IMR-90 (cell line): ENCODE data around the gene MINDY1. TPM values are rescaled to one million over a fixed set of nuclear protein-coding genes. Genes with fewer than 3 reads are reported as not detected.

ENCODE experiments used
- ATAC-seq: fragments of 200-7000 bp; cut with Tn5 transposase; 2 replicates; pipeline ENCODE4 v1.9.1; 2020; ENCODE audit warnings: low read depth, mild to moderate bottlenecking, moderate library complexity
- BruUV-seq: library from RNA; stranded (reverse); fragments of 400-500 nt; replicated peaks from 2 replicates; lab custom pipeline; 2021; lab: Mats Ljungman, UMichigan
- CTCF ChIA-PET: fragments of 300-600 bp; formaldehyde crosslinking; extraction: SDS; loops from one replicate; lab custom pipeline; 2021; ENCODE audit warnings: antibody characterized with exemption; lab: Yijun Ruan, JAX
- POLR2A ChIA-PET: fragments of 300-600 bp; sonication (Branson Sonifier 250); formaldehyde crosslinking; loops from one replicate; lab custom pipeline; 2022; ENCODE audit warnings: antibody characterized with exemption; ENCODE audit not compliant: unreplicated experiment; lab: Charles Lee
- DNase-seq: peaks from one replicate; pipeline ENCODE4 v3.0.0; 2013
- H2AFZ ChIP-seq: replicated peaks from 2 replicates; pipeline ENCODE3; 2013; ENCODE audit warnings: low read length, mild to moderate bottlenecking; ENCODE audit not compliant: poor library complexity
- H2AK5ac ChIP-seq: 2 replicates; pipeline ENCODE4 v1.6.1; 2013; ENCODE audit warnings: low read depth, low read length, inconsistent platforms
- H2AK9ac ChIP-seq: replicated peaks from 2 replicates; pipeline ENCODE3; 2013; ENCODE audit warnings: mild to moderate bottlenecking, low read depth, low read length, moderate library complexity; ENCODE audit not compliant: poor library complexity
- H2BK120ac ChIP-seq: 2 replicates; pipeline ENCODE4 v1.6.1; 2013; ENCODE audit warnings: low read depth, low read length, inconsistent platforms
- H2BK15ac ChIP-seq: 3 replicates; pipeline ENCODE4 v1.6.1; 2013; ENCODE audit warnings: low read depth, low read length, inconsistent platforms
- H2BK20ac ChIP-seq: 2 replicates; pipeline ENCODE4 v1.6.1; 2013; ENCODE audit warnings: low read depth, mild to moderate bottlenecking, inconsistent platforms, low read length, moderate library complexity
- H2BK5ac ChIP-seq: 2 replicates; pipeline ENCODE4 v1.6.1; 2013; ENCODE audit warnings: mild to moderate bottlenecking, low read depth, low read length, inconsistent platforms; ENCODE audit not compliant: poor library complexity, severe bottlenecking
- H3K14ac ChIP-seq: replicated peaks from 2 replicates; pipeline ENCODE4 v1.6.1; 2013; ENCODE audit warnings: low read depth, low read length, inconsistent platforms
- H3K18ac ChIP-seq: 2 replicates; pipeline ENCODE4 v1.6.1; 2013; ENCODE audit warnings: low read depth, low read length, control low read depth
- H3K23ac ChIP-seq: 2 replicates; pipeline ENCODE4 v1.6.1; 2013; ENCODE audit warnings: low read depth, low read length, inconsistent platforms
- H3K27ac ChIP-seq: 2 replicates; pipeline ENCODE4 v1.5.1; 2013; ENCODE audit warnings: mild to moderate bottlenecking, control low read depth, low read length; ENCODE audit not compliant: insufficient read depth
- H3K27me3 ChIP-seq: 2 replicates; pipeline ENCODE4 v1.6.1; 2013; ENCODE audit warnings: low read length; ENCODE audit not compliant: control insufficient read depth, insufficient read depth
- H3K36me3 ChIP-seq: 2 replicates; pipeline ENCODE4 v1.6.1; 2013; ENCODE audit warnings: low read length, mixed read lengths; ENCODE audit not compliant: control insufficient read depth, insufficient read depth
- H3K4ac ChIP-seq: 2 replicates; pipeline ENCODE4 v1.6.1; 2013; ENCODE audit warnings: low read depth, low read length, inconsistent platforms
- H3K4me1 ChIP-seq: 2 replicates; pipeline ENCODE4 v1.6.1; 2013; ENCODE audit warnings: low read length, mixed read lengths; ENCODE audit not compliant: control insufficient read depth, insufficient read depth
- H3K4me2 ChIP-seq: 2 replicates; pipeline ENCODE4 v1.6.1; 2013; ENCODE audit warnings: low read depth, mild to moderate bottlenecking, control low read depth, low read length, moderate library complexity
- H3K4me3 ChIP-seq: 2 replicates; pipeline ENCODE4 v1.5.1; 2013; ENCODE audit warnings: low read depth, mild to moderate bottlenecking, control low read depth, low read length, moderate library complexity; ENCODE audit not compliant: insufficient read depth
- H3K56ac ChIP-seq: 2 replicates; pipeline ENCODE4 v1.6.1; 2013; ENCODE audit warnings: low read length, inconsistent platforms; ENCODE audit not compliant: insufficient read depth; ENCODE audit errors: extremely low read depth
- H3K79me1 ChIP-seq, 2 experiments: 2 replicates each; pipeline ENCODE4 v1.6.1; 2013; ENCODE audit warnings: low read length in 2 of 2, inconsistent platforms in 1 of 2, low read depth in 1 of 2
- H3K9ac ChIP-seq: 2 replicates; pipeline ENCODE4 v1.6.1; 2013; ENCODE audit warnings: low read depth, low read length, control low read depth
- H3K9me1 ChIP-seq: 2 replicates; pipeline ENCODE4 v1.6.1; 2013; ENCODE audit warnings: low read length, inconsistent platforms; ENCODE audit not compliant: insufficient read depth
- H3K9me3 ChIP-seq: 2 replicates; pipeline ENCODE4 v1.6.1; 2013; ENCODE audit warnings: low read length; ENCODE audit not compliant: control insufficient read depth, insufficient read depth
- H4K20me1 ChIP-seq: 2 replicates; pipeline ENCODE4 v1.6.1; 2013; ENCODE audit warnings: low read length, inconsistent platforms; ENCODE audit not compliant: insufficient read depth
- H4K5ac ChIP-seq: 2 replicates; pipeline ENCODE4 v1.6.1; 2013; ENCODE audit warnings: mild to moderate bottlenecking, low read depth, low read length, control low read depth
- H4K8ac ChIP-seq, 2 experiments: 2 replicates each; pipeline ENCODE4 v1.6.1; 2013; ENCODE audit warnings: low read depth in 2 of 2, low read length in 2 of 2, control low read depth in 1 of 2, inconsistent platforms in 1 of 2
- H4K91ac ChIP-seq: 2 replicates; pipeline ENCODE4 v1.6.1; 2013; ENCODE audit warnings: low read depth, low read length, inconsistent platforms; ENCODE audit not compliant: insufficient read depth
- BHLHE40 ChIP-seq: fragments of 150-350 bp; IDR thresholded peaks from 2 replicates; pipeline ENCODE4 v1.6.1; 2016; ENCODE audit warnings: mild to moderate bottlenecking, low read depth, low read length
- CEBPB ChIP-seq: IDR thresholded peaks from 2 replicates; pipeline ENCODE4 v1.6.1; 2012; ENCODE audit warnings: low read depth, low read length, improper control_type of control experiment
- CHD1 ChIP-seq: IDR thresholded peaks from 2 replicates; pipeline ENCODE4 v1.6.1; 2012; ENCODE audit warnings: low read depth, low read length, improper control_type of control experiment
- ELK1 ChIP-seq: fragments of 150-350 bp; IDR thresholded peaks from 2 replicates; pipeline ENCODE4 v1.6.1; 2016; ENCODE audit warnings: low read depth, mild to moderate bottlenecking, low read length, moderate library complexity, borderline replicate concordance
- FOS ChIP-seq: fragments of 150-350 bp; IDR thresholded peaks from 2 replicates; pipeline ENCODE4 v1.6.1; 2016; ENCODE audit warnings: low read depth, low read length
- MAFK ChIP-seq: IDR thresholded peaks from 2 replicates; pipeline ENCODE4 v1.6.1; 2012; ENCODE audit warnings: low read depth, low read length, improper control_type of control experiment
- MAZ ChIP-seq: IDR thresholded peaks from 2 replicates; pipeline ENCODE4 v1.6.1; 2012; ENCODE audit warnings: low read depth, mild to moderate bottlenecking, low read length, improper control_type of control experiment, moderate library complexity, borderline replicate concordance
- MXI1 ChIP-seq: IDR thresholded peaks from 2 replicates; pipeline ENCODE4 v1.6.1; 2012; ENCODE audit warnings: low read depth, mild to moderate bottlenecking, low read length, moderate library complexity, borderline replicate concordance
- NFE2L2 ChIP-seq: fragments of 150-350 bp; IDR thresholded peaks from 2 replicates; pipeline ENCODE4 v1.6.1; 2016; ENCODE audit warnings: low read depth, mild to moderate bottlenecking, low read length
- POLR2A ChIP-seq: IDR thresholded peaks from 2 replicates; pipeline ENCODE4 v1.6.1; 2012; ENCODE audit warnings: mild to moderate bottlenecking, low read depth, low read length
- RAD21 ChIP-seq: IDR thresholded peaks from 2 replicates; pipeline ENCODE4 v1.6.1; 2012; ENCODE audit warnings: low read length, improper control_type of control experiment
- RCOR1 ChIP-seq: IDR thresholded peaks from 2 replicates; pipeline ENCODE4 v1.6.1; 2012; ENCODE audit warnings: mild to moderate bottlenecking, low read length, improper control_type of control experiment; ENCODE audit not compliant: insufficient replicate concordance
- RFX5 ChIP-seq: IDR thresholded peaks from 2 replicates; pipeline ENCODE4 v1.8.0; 2012; ENCODE audit warnings: low read depth, mild to moderate bottlenecking, low read length, moderate library complexity
- SMC3 ChIP-seq: fragments of 150-350 bp; IDR thresholded peaks from 2 replicates; pipeline ENCODE4 v1.6.1; 2016; ENCODE audit warnings: low read depth, mild to moderate bottlenecking, antibody characterized with exemption, low read length, moderate library complexity
- WGBS, 2 experiments: methylation state at CpG; one replicate each; pipeline versions ENCODE4 v1.1.5 to v1.1.7; 2013; ENCODE audit warnings: missing lambda C conversion rate in 2 of 2; ENCODE audit not compliant: insufficient read length in 1 of 2; ENCODE audit errors: extremely low coverage in 2 of 2; 5-methylcytosine and 5-hydroxymethylcytosine counted together
- dilution Hi-C: fragments of 300-500 bp; cut with HindIII; formaldehyde crosslinking; loops from one replicate; pipeline ENCODE4 v1.14.3; 2018; ENCODE audit warnings: low sequenced_read_pairs; ENCODE audit not compliant: unreplicated experiment
- in situ Hi-C: fragments of 300-500 bp; cut with MboI; formaldehyde crosslinking; loops from 3 replicates; pipeline ENCODE4 v1.14.3; 2019; ENCODE audit warnings: low sequenced_read_pairs, inconsistent platforms, mixed read lengths
- intact Hi-C: fragments of 100-400 bp; cut with micrococcal nuclease; formaldehyde crosslinking; loops from 2 replicates; pipeline ENCODE4 v1.10.0; 2022
- polyA plus RNA-seq, 3 experiments: library from polyadenylated mRNA; depleted of rRNA; stranded (reverse); fragments of >200 nt; gene quantifications; 2 replicates each; pipeline ENCODE4 v1.2.3, GENCODE V29; 2012; ENCODE audit warnings: low replicate concordance in 1 of 3
- total RNA-seq: library from RNA; depleted of rRNA; stranded (reverse); fragments of >200 nt; gene quantifications from 2 replicates; pipeline ENCODE4 v1.2.3, GENCODE V29; 2012
- TF ChIP-seq, protein P1 (sequence below): fragments of 150-350 bp; IDR thresholded peaks from 2 replicates; pipeline ENCODE4 v1.6.1; 2017; ENCODE audit warnings: mild to moderate bottlenecking, antibody characterized with exemption, low read length, low read depth

MINDY1 gene
- total and polyA plus RNA-seq, 2 of the 4 experiments (the other 2 are of a cell fraction) = 6.6 to 7.3 TPM

- TF ChIP-seq, protein P1, sequence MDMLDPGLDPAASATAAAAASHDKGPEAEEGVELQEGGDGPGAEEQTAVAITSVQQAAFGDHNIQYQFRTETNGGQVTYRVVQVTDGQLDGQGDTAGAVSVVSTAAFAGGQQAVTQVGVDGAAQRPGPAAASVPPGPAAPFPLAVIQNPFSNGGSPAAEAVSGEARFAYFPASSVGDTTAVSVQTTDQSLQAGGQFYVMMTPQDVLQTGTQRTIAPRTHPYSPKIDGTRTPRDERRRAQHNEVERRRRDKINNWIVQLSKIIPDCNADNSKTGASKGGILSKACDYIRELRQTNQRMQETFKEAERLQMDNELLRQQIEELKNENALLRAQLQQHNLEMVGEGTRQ = no peak
These were observed 17.9 kb upstream of the MINDY1 start (continued) for GRCh38 chr1:151024540-151025146.

DNA sequence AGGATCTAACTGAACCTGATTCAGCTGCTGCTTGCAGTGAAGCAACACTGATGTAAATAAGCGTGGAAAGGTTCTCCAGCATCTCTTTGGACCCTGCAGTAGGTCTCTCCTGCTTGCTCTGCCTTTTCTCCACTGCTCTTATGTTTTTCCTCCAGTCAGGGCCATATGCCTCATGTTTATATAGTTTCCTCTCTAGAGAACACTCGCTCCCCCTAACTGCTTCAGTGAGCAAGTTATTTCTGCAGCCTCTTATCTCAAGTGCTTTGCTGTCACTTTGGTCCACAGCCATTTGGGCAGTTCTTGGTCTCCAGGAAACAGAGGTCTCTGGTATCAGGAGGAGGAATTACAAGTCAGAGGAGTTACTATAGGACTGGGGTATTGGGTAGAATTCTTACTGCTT, 6.8 kb upstream of the MINDY1 start:
- H3K4ac ChIP-seq = no peak overlapping the region
- 60% methylated on average over 2 of the region's 2 CpGs; no CpG with 5 or more reads in 1 of the 2 experiments for WGBS, 2 experiments
- H3K56ac ChIP-seq = no peak overlapping the region
- CTCF ChIA-PET = no interaction called here
- in situ Hi-C loops = no loop called here
- intact Hi-C loops = no loop called here
- no peak overlapping the region for H2AK9ac ChIP-seq
- H2BK20ac ChIP-seq = no peak overlapping the region
- H3K79me1 ChIP-seq = peaks cover 7 to 31% of the 10 kb centered on the region in 2 experiments
- no peak overlapping the region for H3K27ac ChIP-seq
- no peaks in the 10 kb centered on the region for H4K20me1 ChIP-seq
- peak; percentile 63 for DNase-seq
- H3K9ac ChIP-seq = no peak overlapping the region
- H2BK15ac ChIP-seq = no peak overlapping the region
- H3K23ac ChIP-seq = no peak overlapping the region
- dilution Hi-C loops = no loop called here
- POLR2A ChIA-PET = no interaction called here
- no TSS peak for BruUV-seq
- H2AK5ac ChIP-seq = no peak overlapping the region
- no peak overlapping the region for H3K4me2 ChIP-seq
- no peak overlapping the region for H4K91ac ChIP-seq
- H3K27me3 ChIP-seq = no peaks in the 10 kb centered on the region
- peaks cover 1% of the 10 kb centered on the region for H3K9me1 ChIP-seq
- no peak overlapping the region for H3K18ac ChIP-seq
- H3K4me3 ChIP-seq = no peak overlapping the region
- no peak overlapping the region for H2BK5ac ChIP-seq
- H4K5ac ChIP-seq = no peak overlapping the region
- no peak overlapping the region for H2AFZ ChIP-seq
- no peak overlapping the region for H3K14ac ChIP-seq
- H2BK120ac ChIP-seq = no peak overlapping the region
- ATAC-seq = peak; percentile 65
- H3K4me1 ChIP-seq = 0 out of 2 replicates have a peak, but pooled peaks cover 1% of the 10 kb centered on the region
- H3K36me3 ChIP-seq = no peaks in the 10 kb centered on the region
- no peak overlapping the region for H4K8ac ChIP-seq
- no peaks in the 10 kb centered on the region for H3K9me3 ChIP-seq
- TF ChIP-seq RFX5 (no peak), MXI1 (no peak), CEBPB (no peak), POLR2A (no peak), RCOR1 (no peak), MAZ (no peak), MAFK (no peak), NFE2L2 (no peak), BHLHE40 (no peak), SMC3 (no peak), RAD21 (no peak), FOS (no peak), CHD1 (no peak), ELK1 (no peak)
- TF ChIP-seq, protein P1 = no peak
